Heart right ventricle (tissue), 16 donors: ENCODE data around the gene PRRT3. TPM values are rescaled to one million over a fixed set of nuclear protein-coding genes. Genes with fewer than 3 reads are reported as not detected.
A peak's percentile ranks its signal among the peaks of the same experiment; 100 is the strongest.

ENCODE experiments used
- ATAC-seq, 8 donors: fragments of 200-7000 bp; cut with Tn5 transposase; one replicate each; pipeline ENCODE4 v1.9.1; 2020; ENCODE audit warnings: mild to moderate bottlenecking in 8 of 8, moderate library complexity in 8 of 8, moderate number of reproducible peaks in 1 of 8
- DNase-seq, 2 donors: peaks; one replicate each; pipeline ENCODE4 v3.0.0-alpha.2; 2020
- H3K27ac ChIP-seq, 10 donors: fragments of 200-600 bp; sonication (generic) in 2 of 10; one replicate each; pipeline versions ENCODE4 v1.5.0 to v1.8.0; 2020 to 2022; ENCODE audit warnings: mild to moderate bottlenecking in 3 of 10
- H3K27me3 ChIP-seq, 7 donors: fragments of 200-600 bp; one replicate each; pipeline ENCODE4 v1.8.0; 2021 to 2022; ENCODE audit warnings: mild to moderate bottlenecking in 2 of 7
- H3K36me3 ChIP-seq, 9 donors: fragments of 200-600 bp; sonication (generic) in 1 of 9; one replicate each; pipeline versions ENCODE4 v1.5.0 to v1.8.0; 2020 to 2022; ENCODE audit warnings: mild to moderate bottlenecking in 2 of 9
- H3K4me1 ChIP-seq, 9 donors: fragments of 200-600 bp; sonication (generic) in 1 of 9; one replicate each; pipeline versions ENCODE4 v1.5.0 to v1.8.0; 2020 to 2022; ENCODE audit warnings: mild to moderate bottlenecking in 4 of 9
- H3K4me3 ChIP-seq, 10 donors: fragments of 200-600 bp; sonication (generic) in 2 of 10; one replicate each; pipeline versions ENCODE4 v1.5.0 to v1.8.0; 2020 to 2022; ENCODE audit warnings: mild to moderate bottlenecking in 7 of 10, moderate library complexity in 2 of 10
- H3K9me3 ChIP-seq, 11 donors: fragments of 200-600 bp in 10 of 11; sonication (generic) in 2 of 11; one replicate each; pipeline versions ENCODE4 v1.5.0 to v1.8.0; 2013 to 2022; ENCODE audit warnings: mild to moderate bottlenecking in 2 of 11, control low read depth in 1 of 11, moderate library complexity in 1 of 11
- WGBS, 2 donors: extraction: QIAGEN DNeasy Blood & Tissue Kit; methylation state at CpG; one replicate each; pipeline ENCODE4 v1.1.7; 2013; ENCODE audit warnings: inconsistent platforms in 1 of 2; 5-methylcytosine and 5-hydroxymethylcytosine counted together
- intact Hi-C, 10 donors: fragments of 100-400 bp; cut with DNase I; formaldehyde crosslinking; loops; one replicate each; pipeline versions ENCODE4 v1.11.1 to v1.14.2; 2022
- polyA plus RNA-seq, 2 donors: library from polyadenylated mRNA; stranded (reverse); fragments of 200-250 nt; gene quantifications; one replicate each; pipeline ENCODE4 v1.2.3, GENCODE V29; 2013
- total RNA-seq, 10 donors: library from RNA; stranded (reverse); fragmentation: NEBNext Ultra II Directional in 3 of 10; extraction: Animal tissue kit (Norgen Biotek cat#: 25700) in 3 of 10; gene quantifications; one replicate each; pipeline versions ENCODE4 v1.2.1 to v1.2.4, GENCODE V29; 2021 to 2023
- TF ChIP-seq, protein P1 (sequence below), 9 donors: fragments of 200-600 bp; sonication (generic) in 2 of 9; IDR thresholded peaks; one replicate each; pipeline versions ENCODE4 v1.5.0 to v1.8.0; 2021 to 2022; ENCODE audit warnings: antibody characterized with exemption in 9 of 9, mild to moderate bottlenecking in 5 of 9, moderate library complexity in 1 of 9
- donor health status: Arrhythmogenic right ventricular cardiomyopathy.
- donor health status: ischemic (EF 13 %, LVEDD 7.1; RV severe dilation, severe dysfunction).
- donor health status: healthy with polysubstance abuse.
- donor health status: DM: no; HTN: yes; CAD: no.
- donor health status: DM: no; HTN: no; CAD: no.
- donor health status: ischemic (EF 25% LVEDD 6.9; RV normal size, moderate dysfunction).
- donor health status: ischemic (EF 25% LVEDD 5.7; RV mildly dilated, moderate dysfunction).
- donor health status: healthy.
- donor health status: DM: yes; HTN: yes; CAD: no.
- donor health status: Ischemic cardiomyopathy.
- donor health status: ischemic (EF 35%, LVEDD 5.7; RV mildly dilated, moderate dysfunction).
- donor health status: nonischemic (EF 11% LVEDD 7.7; RV severe dilation, severe dysfunction).
- donor health status: DM: yes; HTN: yes; CAD: no.
- donor health status: PGD.
- donor health status: ischemic (EF 29% LVEDD 5.4; RV normal size, mild dysfunction).
- donor health status: nonischemic (EF 23%, LVEDD 6.1; RV moderate dilation, normal function).

PRRT3 gene
- total and polyA plus RNA-seq, 12 donors, result 0.45 to 2.0 (median 1.2) TPM

DNA sequence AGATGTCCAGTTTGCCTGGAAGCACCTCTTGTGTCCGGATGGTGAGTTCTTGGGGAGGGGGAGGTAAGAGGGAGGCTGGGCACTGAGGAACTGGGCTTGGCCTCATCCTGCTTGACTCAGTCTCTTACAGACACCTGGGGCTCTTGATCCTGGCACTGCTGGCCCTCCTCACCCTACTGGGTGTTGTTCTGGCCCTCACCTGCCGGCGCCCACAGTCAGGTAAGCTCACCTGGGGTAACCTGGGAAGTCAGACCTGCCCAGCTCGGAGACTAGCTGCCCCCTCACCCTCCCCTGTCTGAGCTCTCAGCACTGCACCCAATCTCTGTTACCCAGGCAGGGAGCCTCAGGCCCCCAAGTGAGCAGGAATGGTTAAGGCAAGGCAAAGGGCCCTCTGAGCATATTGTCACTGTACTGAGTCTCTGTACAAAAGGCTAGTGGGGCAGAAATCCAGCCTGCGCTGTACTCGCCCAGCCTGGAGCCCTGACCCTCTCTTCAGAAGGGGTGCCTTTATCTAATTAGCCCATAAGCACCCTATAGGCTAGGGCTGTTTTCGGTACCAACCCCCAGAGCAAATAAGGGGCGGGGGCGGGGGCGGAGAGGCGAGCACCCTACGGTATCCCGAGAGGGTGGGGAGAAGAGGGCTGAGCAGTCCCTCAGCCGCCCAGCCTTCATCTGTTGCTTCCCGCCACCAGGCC lies 37.5 kb downstream of the PRRT3 start:
- peak overlapping the region; percentile 70 to 97 (median 88) for H3K27ac ChIP-seq
- H3K27me3 ChIP-seq, result no peaks in the 10 kb centered on the region
- peaks cover 0 to 8% (median 0%) of the 10 kb centered on the region in 9 donors for H3K36me3 ChIP-seq
- H3K4me1 ChIP-seq, result peaks cover 11 to 42% (median 30%) of the 10 kb centered on the region in 9 donors
- TF ChIP-seq, protein P1, sequence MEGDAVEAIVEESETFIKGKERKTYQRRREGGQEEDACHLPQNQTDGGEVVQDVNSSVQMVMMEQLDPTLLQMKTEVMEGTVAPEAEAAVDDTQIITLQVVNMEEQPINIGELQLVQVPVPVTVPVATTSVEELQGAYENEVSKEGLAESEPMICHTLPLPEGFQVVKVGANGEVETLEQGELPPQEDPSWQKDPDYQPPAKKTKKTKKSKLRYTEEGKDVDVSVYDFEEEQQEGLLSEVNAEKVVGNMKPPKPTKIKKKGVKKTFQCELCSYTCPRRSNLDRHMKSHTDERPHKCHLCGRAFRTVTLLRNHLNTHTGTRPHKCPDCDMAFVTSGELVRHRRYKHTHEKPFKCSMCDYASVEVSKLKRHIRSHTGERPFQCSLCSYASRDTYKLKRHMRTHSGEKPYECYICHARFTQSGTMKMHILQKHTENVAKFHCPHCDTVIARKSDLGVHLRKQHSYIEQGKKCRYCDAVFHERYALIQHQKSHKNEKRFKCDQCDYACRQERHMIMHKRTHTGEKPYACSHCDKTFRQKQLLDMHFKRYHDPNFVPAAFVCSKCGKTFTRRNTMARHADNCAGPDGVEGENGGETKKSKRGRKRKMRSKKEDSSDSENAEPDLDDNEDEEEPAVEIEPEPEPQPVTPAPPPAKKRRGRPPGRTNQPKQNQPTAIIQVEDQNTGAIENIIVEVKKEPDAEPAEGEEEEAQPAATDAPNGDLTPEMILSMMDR (IDR thresholded peaks at IDR 0.05), result peak in 1 of 9 donors; percentile 11
- no peak for DNase-seq
- WGBS, 2 donors, result 21 to 30% methylated on average over 15 of the region's 15 CpGs
- ATAC-seq, result no peak
- H3K9me3 ChIP-seq, result no peaks in the 10 kb centered on the region
- peak overlapping the region; percentile 51 to 79 (median 65) for H3K4me3 ChIP-seq
- intact Hi-C loops, result loop anchor here in 3 of 10 donors (5.0 to 10.0 kb wide), 4 partner anchors 52 to 72 kb away; partner anchors contain the start of gene RPUSD3 (in 2 of the 3)

DNA sequence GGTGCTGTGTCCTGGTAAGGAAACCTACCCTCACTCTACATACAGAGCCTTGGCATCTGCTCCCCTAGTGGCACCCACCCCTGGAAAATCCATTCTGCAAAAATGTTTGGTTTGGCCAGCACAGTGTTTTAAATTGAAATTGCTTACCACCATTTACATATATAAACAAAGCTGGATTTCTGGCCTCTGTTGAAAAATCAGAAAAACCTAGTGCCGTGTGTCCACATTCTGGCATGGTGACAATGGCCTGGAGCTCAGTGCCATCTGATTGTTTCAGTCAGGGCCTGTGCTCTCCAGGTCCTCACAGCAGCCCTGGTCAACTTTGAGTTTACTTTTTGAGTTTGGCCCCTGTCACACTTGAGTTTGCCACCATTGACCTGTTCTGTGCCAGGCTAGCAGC lies 38.2 kb downstream of the PRRT3 start:
- peak overlapping the region in 2 of 10 donors; percentile 88 to 91 for H3K27ac ChIP-seq
- ATAC-seq (no peak), DNase-seq (no peak)
- peaks cover 11 to 42% (median 30%) of the 10 kb centered on the region in 9 donors for H3K4me1 ChIP-seq
- no peak overlapping the region for H3K4me3 ChIP-seq
- TF ChIP-seq, protein P1 (IDR thresholded peaks at IDR 0.05), result no peak
- peaks cover 0 to under 1% (median 0%) of the 10 kb centered on the region in 9 donors for H3K36me3 ChIP-seq
- H3K9me3 ChIP-seq, result no peaks in the 10 kb centered on the region
- no peaks in the 10 kb centered on the region for H3K27me3 ChIP-seq
- intact Hi-C loops, result loop anchor here in 1 of 10 donors (10.0 kb wide), 1 partner anchor 69 kb away; the partner anchor contains the start of gene RPUSD3
- WGBS, 2 donors, result 66 to 69% methylated on average over 1 of the region's 1 CpG

DNA sequence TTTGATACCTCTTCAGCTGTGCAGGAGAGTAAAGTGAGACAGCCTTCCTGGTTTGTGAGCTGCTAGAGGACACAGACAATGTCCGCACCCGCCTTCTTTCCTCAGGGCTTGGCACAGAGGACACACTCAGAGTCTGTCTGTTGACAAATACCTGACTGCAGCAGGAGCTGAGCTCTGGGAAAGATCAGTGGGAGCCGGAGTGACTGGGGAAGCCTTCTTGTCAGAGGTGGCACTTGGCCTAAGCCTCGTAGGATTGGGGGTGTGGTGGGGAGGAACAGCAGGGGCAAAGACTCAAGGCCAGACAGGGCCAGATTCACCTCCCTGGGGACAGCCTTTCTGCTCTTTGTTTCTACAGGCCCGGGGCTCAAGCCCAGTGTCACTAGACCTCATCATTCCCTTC lies 38.6 kb downstream of the PRRT3 start:
- TF ChIP-seq, protein P1 (IDR thresholded peaks at IDR 0.05), result no peak
- Histone ChIP-seq H3K9me3 (no peaks in the 10 kb centered on the region), H3K27ac (no peak overlapping the region), H3K27me3 (no peaks in the 10 kb centered on the region), H3K36me3 (no peaks in the 10 kb centered on the region), H3K4me3 (no peak overlapping the region), H3K4me1 (peaks cover 11 to 38% (median 30%) of the 10 kb centered on the region in 9 donors)
- intact Hi-C loops, result loop anchor here in 1 of 10 donors (10.0 kb wide), 1 partner anchor 69 kb away; the partner anchor contains the start of gene RPUSD3
- ATAC-seq (no peak), DNase-seq (no peak)
- WGBS, 2 donors, result 78 to 84% methylated on average over 5 of the region's 5 CpGs

DNA sequence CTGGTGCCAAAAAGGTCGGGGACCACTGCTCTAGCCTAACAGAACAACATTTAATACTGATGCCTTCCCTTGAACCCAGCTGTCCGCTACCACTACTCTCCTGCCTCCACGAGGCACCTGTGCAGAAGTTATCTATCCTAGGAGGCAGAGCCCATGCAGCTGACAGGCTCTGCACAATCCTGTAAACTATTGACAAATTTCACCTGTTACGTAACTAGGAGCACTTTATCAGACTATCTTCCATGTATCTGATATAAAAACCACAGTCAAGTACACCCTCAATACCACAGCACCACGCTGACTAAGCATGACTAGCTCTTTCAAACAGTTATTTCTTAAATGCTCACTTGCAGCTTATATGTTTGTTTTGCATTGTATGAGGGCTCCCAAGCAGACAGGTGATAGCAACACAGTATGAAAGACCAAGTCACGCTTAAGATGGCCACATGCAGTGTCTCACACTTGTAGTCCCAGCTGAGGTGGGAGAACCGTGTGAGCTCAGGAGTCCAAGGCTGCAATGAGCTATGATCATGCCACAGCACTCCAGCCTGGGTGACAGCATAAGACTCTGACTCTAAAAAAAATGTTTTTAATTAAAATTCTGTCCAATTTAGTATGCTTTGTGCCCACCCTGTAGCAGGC lies 39.8 kb downstream of the PRRT3 start:
- intact Hi-C loops, result loop anchor here in 1 of 10 donors (10.0 kb wide), 1 partner anchor 68 kb away; the partner anchor contains the start of gene RPUSD3
- ATAC-seq (no peak), DNase-seq (no peak)
- no peak overlapping the region for H3K27ac ChIP-seq
- no peaks in the 10 kb centered on the region for H3K9me3 ChIP-seq
- H3K27me3 ChIP-seq, result no peaks in the 10 kb centered on the region
- WGBS, 2 donors, result 84 to 88% methylated on average over 7 of the region's 7 CpGs
- H3K36me3 ChIP-seq, result no peaks in the 10 kb centered on the region
- TF ChIP-seq, protein P1 (IDR thresholded peaks at IDR 0.05), result no peak
- no peak overlapping the region for H3K4me3 ChIP-seq
- H3K4me1 ChIP-seq, result peaks cover 7 to 26% (median 20%) of the 10 kb centered on the region in 9 donors
